Left ventricle myocardium inferior (tissue), 1 donor: Measurements from ENCODE around the gene AGK. TPM values are rescaled to one million over a fixed set of nuclear protein-coding genes. Genes with fewer than 3 reads are reported as not detected.
"Not testable (repeated sequence)": the region's sequence is repeated elsewhere in the genome, so short reads cannot be mapped to it uniquely, and the experiment has no call there.

Experiments
- DNase-seq: peaks from one replicate; pipeline ENCODE4 v3.0.0-alpha.2; 2020
- H3K27ac ChIP-seq: fragments of 200-600 bp; replicated peaks from 2 replicates; pipeline ENCODE4 v1.8.0; 2021
- H3K27me3 ChIP-seq: fragments of 200-600 bp; 2 replicates; pipeline ENCODE4 v1.8.0; 2021; ENCODE audit warnings: low read depth
- H3K36me3 ChIP-seq: fragments of 200-600 bp; 2 replicates; pipeline ENCODE4 v1.8.0; 2021
- H3K4me1 ChIP-seq: fragments of 200-600 bp; 2 replicates; pipeline ENCODE4 v1.8.0; 2021
- H3K4me3 ChIP-seq: fragments of 200-600 bp; 2 replicates; pipeline ENCODE4 v1.8.0; 2021; ENCODE audit warnings: mild to moderate bottlenecking, moderate library complexity
- H3K9me3 ChIP-seq: fragments of 200-600 bp; replicated peaks from 2 replicates; pipeline ENCODE4 v1.8.0; 2021
- intact Hi-C: fragments of 100-400 bp; cut with micrococcal nuclease; formaldehyde crosslinking; loops from one replicate; pipeline ENCODE4 v1.11.0; 2022
- total RNA-seq: library from RNA; stranded (reverse); fragmentation: NEBNext Ultra II Directional; extraction: Animal tissue kit (Norgen Biotek cat#: 25700); gene quantifications from one replicate; pipeline ENCODE4 v1.2.1, GENCODE V29; 2021
- TF ChIP-seq, protein P1 (sequence below): fragments of 200-600 bp; IDR thresholded peaks from 2 replicates; pipeline ENCODE4 v1.8.0; 2021; ENCODE audit warnings: antibody characterized with exemption, mild to moderate bottlenecking, borderline replicate concordance
- donor health status: DM: no; HTN: yes; CAD: no; lungs with severe emphysema.

AGK gene
- total RNA-seq, 1 donor from 2014 or later, result 37.8 TPM

DNA sequence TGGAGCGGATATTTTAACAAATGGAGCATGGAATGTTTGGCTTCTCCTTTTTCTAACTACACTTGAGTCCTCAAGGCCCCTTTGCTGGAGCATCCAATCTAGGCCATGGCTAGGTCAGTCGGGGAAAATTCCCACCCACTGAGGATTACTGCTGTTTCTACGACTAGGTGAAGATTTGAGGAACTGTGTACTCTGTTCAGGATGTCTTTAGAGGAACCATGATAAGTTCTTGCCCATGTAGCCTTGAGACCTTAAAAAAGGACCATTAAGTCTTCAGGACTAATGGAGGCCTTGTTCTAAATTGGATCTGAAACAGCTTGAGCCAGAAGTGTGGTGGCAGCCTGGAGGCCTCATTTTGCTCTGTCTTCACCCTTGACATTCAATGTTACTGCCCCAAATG is 6.2 kb downstream of the AGK start:
- H3K27ac ChIP-seq, result peak overlapping the region; percentile 78
- peaks cover 12% of the 10 kb centered on the region for H3K9me3 ChIP-seq
- peaks cover 25% of the 10 kb centered on the region for H3K36me3 ChIP-seq
- TF ChIP-seq, protein P1, sequence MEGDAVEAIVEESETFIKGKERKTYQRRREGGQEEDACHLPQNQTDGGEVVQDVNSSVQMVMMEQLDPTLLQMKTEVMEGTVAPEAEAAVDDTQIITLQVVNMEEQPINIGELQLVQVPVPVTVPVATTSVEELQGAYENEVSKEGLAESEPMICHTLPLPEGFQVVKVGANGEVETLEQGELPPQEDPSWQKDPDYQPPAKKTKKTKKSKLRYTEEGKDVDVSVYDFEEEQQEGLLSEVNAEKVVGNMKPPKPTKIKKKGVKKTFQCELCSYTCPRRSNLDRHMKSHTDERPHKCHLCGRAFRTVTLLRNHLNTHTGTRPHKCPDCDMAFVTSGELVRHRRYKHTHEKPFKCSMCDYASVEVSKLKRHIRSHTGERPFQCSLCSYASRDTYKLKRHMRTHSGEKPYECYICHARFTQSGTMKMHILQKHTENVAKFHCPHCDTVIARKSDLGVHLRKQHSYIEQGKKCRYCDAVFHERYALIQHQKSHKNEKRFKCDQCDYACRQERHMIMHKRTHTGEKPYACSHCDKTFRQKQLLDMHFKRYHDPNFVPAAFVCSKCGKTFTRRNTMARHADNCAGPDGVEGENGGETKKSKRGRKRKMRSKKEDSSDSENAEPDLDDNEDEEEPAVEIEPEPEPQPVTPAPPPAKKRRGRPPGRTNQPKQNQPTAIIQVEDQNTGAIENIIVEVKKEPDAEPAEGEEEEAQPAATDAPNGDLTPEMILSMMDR, result no peak
- intact Hi-C loops, result no loop called here
- no peak for DNase-seq
- H3K4me1 ChIP-seq, result peaks cover 31% of the 10 kb centered on the region
- no peak overlapping the region for H3K4me3 ChIP-seq
- no peaks in the 10 kb centered on the region for H3K27me3 ChIP-seq

DNA sequence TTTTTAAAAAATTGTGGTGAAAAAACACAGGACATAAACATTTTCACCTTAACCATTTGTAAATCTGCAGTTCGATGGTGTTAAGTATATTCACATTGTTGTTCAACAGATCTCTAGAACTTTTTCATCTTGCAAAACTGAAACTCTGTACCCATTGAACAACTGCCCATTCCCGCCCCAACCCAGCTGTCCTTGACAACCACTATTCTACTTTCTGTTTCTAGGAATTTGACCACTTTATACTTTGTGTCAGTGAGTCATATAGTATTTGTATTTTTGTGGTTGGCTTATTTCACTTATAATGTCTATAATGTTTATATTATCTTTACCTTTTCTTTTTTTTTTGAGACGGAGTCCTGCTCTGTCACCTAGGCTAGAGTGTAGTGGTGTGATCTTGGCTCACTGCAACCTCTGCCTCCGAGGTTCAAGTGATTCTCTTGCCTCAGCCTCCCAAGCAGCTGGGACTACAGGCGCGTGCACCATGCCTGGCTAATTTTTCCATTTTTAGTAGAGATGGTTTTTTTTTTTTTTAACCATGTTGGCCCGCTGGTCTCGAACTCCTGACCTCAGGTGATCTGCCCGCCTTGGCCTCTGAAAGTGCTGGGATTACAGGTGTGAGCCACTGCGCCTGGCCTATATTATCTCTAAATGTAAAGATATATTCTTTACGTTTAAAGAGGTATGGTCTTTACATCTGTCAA is 6.8 kb downstream of the AGK start:
- H3K36me3 ChIP-seq, result peaks cover 25% of the 10 kb centered on the region
- H3K4me3 ChIP-seq, H3K27me3 ChIP-seq, intact Hi-C loops, DNase-seq: not testable (repeated sequence)
- peaks cover 31% of the 10 kb centered on the region for H3K4me1 ChIP-seq
- H3K27ac ChIP-seq, result peak overlapping the region; percentile 78
- H3K9me3 ChIP-seq, result peaks cover 12% of the 10 kb centered on the region

DNA sequence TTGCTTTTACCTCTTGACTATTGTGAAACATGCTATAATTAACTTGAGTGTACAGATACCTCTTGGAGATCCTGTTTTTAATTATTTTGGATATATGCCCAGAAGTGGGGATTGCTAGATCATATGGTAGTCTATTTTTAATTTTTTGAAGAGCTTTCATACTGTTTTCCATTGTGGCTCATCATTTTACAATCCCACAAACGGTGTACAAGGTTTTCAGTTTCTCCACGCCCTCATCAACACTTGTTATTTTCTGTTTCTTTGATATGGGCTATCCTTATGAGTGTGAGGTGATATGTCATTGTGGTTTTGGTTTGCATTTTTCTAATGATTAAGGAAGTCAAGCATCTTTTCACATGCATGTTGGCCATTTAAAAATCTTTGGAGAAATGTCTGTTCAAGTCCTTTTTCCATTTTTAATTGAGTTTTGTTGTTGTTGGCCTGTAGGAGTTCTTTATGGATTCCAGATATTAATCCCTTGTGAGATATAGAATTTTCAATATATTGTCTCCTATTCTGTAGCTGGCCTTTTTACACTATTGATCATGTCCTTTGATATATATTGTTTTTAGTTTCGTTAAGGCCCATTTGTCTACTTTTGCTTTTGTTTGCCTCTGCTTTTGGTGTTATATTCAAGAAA is 7.5 kb downstream of the AGK start:
- intact Hi-C loops, result no loop called here
- H3K4me1 ChIP-seq, result peaks cover 36% of the 10 kb centered on the region
- peak overlapping the region; percentile 78 for H3K27ac ChIP-seq

DNA sequence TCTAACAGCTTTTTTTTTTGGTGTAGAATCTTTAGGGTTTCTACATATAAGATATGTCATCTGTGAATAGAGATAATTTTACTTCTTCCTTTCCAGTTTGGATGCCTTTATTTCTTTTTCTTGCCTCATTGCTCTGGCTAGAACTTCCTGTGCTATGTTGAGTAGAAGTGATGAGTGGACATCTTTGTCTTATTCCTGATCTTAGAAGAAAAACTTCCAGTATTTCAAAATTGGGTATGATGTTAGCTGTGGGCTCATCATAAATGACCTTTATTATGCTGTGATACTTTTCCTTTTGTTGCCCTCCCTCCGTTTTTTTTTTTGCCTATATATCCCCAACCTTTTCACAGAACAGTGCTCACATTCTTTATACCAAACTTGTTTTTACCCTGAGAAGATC is 8.8 kb downstream of the AGK start:
- Histone ChIP-seq H3K4me1 (peaks cover 36% of the 10 kb centered on the region), H3K36me3 (peaks cover 33% of the 10 kb centered on the region), H3K27me3 (no peaks in the 10 kb centered on the region), H3K4me3 (no peak overlapping the region), H3K27ac (peak overlapping the region; percentile 78), H3K9me3 (peaks cover 12% of the 10 kb centered on the region)
- no peak for DNase-seq
- intact Hi-C loops, result no loop called here
- TF ChIP-seq, protein P1, result no peak

More for the DNA sequence above, 7.5 kb downstream of the AGK start:
- peaks cover 12% of the 10 kb centered on the region for H3K9me3 ChIP-seq
- H3K4me3 ChIP-seq, result no peak overlapping the region
- TF ChIP-seq, protein P1, result no peak
- H3K36me3 ChIP-seq, result peaks cover 26% of the 10 kb centered on the region
- no peaks in the 10 kb centered on the region for H3K27me3 ChIP-seq
- DNase-seq, result no peak

DNA sequence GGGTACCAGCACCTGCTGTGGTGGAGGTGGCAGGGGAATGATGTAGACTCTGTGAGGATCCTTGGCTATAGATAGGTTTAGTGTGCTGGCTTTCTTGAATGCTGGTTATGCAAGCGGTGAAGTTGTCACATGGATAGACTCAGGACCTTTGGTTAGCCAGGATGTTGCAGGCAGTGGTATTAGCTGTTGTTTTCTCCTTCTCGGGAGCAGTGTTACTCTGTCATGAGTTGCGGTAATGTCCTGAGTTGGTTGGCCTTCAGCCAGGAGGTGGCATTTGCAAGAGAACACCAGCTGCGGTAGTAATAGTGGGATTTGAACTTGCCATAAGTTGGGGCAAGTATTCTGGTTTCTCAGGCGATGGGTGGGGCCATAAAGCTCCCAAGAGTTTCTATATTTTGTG is 10.8 kb downstream of the AGK start:
- Histone ChIP-seq H3K9me3 (peaks cover 12% of the 10 kb centered on the region), H3K4me1 (peaks cover 36% of the 10 kb centered on the region), H3K27ac (peak overlapping the region; percentile 83), H3K36me3 (peaks cover 29% of the 10 kb centered on the region), H3K27me3 (no peaks in the 10 kb centered on the region), H3K4me3 (no peak overlapping the region)
- no peak for DNase-seq
- intact Hi-C loops, result no loop called here
- TF ChIP-seq, protein P1, result no peak

DNA sequence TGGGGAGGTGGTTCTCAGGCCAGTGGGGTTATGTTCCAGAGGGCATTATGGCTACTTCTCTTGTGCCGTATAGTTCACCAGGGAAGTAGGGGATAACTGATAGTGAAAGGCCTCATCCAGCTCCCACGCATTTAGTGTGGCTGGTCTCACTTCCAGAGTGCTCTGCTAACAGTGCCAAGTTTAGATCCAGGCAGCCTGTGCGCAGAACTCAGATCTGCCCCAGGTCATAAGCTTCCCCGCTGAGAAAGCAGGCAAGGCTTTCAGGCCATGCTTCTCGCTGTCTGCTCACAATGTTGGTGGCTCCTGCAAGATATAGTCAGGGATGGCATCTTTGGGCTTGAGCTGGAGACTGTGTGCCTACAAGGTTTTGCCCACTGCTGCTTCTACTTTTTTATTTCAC is 11.3 kb downstream of the AGK start:
- H3K4me3 ChIP-seq, result no peak overlapping the region
- peaks cover 28% of the 10 kb centered on the region for H3K36me3 ChIP-seq
- H3K9me3 ChIP-seq, result peaks cover 12% of the 10 kb centered on the region
- intact Hi-C loops, result no loop called here
- TF ChIP-seq, protein P1, result no peak
- no peaks in the 10 kb centered on the region for H3K27me3 ChIP-seq
- peaks cover 38% of the 10 kb centered on the region for H3K4me1 ChIP-seq
- peak overlapping the region; percentile 83 for H3K27ac ChIP-seq
- DNase-seq, result peak; percentile 27
